ENCODE results near the gene TNFRSF19. TPM values are rescaled to one million over a fixed set of nuclear protein-coding genes. Genes with fewer than 3 reads are reported as not detected.

Gene TNFRSF19
- total and polyA plus RNA-seq, 8 donors = 1.5 to 14.1 (median 3.0) TPM

DNA sequence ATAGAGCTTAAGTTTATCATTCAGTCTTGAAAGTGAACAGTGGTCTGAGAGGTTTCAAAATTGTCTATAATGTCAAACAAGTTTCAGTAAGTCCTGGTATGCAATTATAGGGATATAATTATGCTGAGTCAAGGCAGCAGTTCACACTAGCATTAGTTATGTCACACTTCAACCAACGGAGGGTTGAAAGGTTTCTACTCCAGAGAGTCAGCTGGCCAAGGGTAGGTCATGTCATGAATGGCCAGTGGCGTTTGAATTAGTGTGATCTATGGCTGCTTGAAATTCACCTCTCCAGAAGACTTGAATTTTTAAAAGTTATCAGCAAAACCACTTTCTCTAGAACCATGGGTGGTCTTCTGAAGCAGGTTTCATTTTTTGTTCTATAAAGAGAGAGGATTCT, 108.6 kb downstream of the TNFRSF19 start:
- Histone ChIP-seq H3K9me3 (no peaks in the 10 kb centered on the region), H3K27me3 (no peaks in the 10 kb centered on the region), H3K27ac (peak overlapping the region in 2 of 4 donors; percentile 30 to 67), H3K4me1 (no peaks in the 10 kb centered on the region), H3K4me3 (no peak overlapping the region), H3K36me3 (no peaks in the 10 kb centered on the region)
- intact Hi-C loops (cut with DNase I) = no loop called here
- 25 to 37% methylated on average over 2 of the region's 2 CpGs for WGBS, 2 donors
- DNase-seq (no peak), ATAC-seq (peak in 3 of 4 donors; percentile 39 to 52 (median 51)), FAIRE-seq (no peak)
- TF ChIP-seq, protein P1, sequence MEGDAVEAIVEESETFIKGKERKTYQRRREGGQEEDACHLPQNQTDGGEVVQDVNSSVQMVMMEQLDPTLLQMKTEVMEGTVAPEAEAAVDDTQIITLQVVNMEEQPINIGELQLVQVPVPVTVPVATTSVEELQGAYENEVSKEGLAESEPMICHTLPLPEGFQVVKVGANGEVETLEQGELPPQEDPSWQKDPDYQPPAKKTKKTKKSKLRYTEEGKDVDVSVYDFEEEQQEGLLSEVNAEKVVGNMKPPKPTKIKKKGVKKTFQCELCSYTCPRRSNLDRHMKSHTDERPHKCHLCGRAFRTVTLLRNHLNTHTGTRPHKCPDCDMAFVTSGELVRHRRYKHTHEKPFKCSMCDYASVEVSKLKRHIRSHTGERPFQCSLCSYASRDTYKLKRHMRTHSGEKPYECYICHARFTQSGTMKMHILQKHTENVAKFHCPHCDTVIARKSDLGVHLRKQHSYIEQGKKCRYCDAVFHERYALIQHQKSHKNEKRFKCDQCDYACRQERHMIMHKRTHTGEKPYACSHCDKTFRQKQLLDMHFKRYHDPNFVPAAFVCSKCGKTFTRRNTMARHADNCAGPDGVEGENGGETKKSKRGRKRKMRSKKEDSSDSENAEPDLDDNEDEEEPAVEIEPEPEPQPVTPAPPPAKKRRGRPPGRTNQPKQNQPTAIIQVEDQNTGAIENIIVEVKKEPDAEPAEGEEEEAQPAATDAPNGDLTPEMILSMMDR (IDR thresholded peaks at IDR 0.05) = no peak

DNA sequence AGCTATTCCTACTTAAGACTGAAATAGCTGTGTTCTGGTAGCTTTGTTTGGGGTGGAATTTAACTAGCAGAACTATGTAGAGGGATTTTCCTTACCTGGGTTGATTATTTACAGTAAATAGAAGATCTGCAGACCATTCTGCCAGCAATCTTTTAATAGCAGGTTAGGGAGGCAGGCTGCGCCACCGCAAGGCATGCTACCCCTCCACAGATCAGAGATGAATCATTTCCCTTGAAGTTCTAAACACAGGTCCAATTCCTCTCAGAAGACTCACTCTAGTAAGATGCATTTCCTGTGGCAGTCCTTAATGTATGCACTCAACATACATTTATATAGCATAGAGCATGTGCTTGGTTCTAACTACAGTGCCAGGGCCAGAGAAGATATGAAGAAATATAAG, 109.0 kb downstream of the TNFRSF19 start:
- H3K36me3 ChIP-seq = no peaks in the 10 kb centered on the region
- TF ChIP-seq, protein P1 (IDR thresholded peaks at IDR 0.05) = no peak
- intact Hi-C loops (cut with DNase I) = no loop called here
- peak overlapping the region in 2 of 4 donors; percentile 30 to 67 for H3K27ac ChIP-seq
- H3K9me3 ChIP-seq = no peaks in the 10 kb centered on the region
- H3K4me1 ChIP-seq = no peaks in the 10 kb centered on the region
- no peak for FAIRE-seq
- no peaks in the 10 kb centered on the region for H3K27me3 ChIP-seq
- DNase-seq = no peak
- WGBS, 2 donors = 69 to 74% methylated on average over 2 of the region's 2 CpGs
- H3K4me3 ChIP-seq = no peak overlapping the region
- peak in 3 of 4 donors; percentile 64 to 87 (median 85) for ATAC-seq

DNA sequence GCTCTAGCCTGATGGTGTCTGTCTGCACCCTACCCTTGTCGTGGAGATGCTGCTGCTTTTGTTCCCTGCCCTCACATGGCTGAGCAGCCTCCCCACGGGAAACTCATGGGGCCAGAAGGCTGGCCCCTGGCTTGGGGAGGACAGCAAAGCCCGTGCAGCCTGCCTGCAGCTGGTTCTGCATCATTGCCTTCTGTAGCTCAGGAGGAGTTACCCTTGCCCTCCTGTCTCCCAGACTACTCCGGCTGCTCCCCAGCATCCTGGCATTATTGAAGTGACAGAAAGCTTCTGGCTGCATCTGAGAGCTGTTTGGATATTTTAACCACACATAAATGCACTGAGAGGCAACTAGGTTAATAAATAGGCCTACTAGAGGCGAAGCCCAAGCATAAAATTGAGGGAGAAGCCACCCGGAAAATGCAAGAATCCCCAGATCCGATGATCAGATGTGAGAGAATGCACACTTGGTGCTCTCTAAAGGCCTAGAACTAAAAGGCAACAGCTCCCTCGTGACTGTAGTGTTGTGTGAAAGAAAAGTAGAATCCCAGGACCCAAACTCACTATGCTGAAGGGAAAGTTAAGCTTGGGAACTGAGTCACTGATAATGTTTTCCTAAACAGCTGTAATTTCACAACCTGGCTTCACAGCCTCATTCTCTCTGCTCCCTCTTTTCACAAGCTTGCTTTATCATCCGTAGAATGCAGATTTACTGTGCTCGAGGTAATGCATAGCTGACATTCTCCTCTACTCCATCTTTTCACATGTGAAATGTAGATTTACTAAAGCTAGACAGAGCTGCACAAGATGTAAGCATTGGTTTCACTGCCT, 110.8 kb downstream of the TNFRSF19 start:
- 60 to 75% methylated on average over 10 of the region's 10 CpGs for WGBS, 2 donors
- ATAC-seq = no peak

DNA sequence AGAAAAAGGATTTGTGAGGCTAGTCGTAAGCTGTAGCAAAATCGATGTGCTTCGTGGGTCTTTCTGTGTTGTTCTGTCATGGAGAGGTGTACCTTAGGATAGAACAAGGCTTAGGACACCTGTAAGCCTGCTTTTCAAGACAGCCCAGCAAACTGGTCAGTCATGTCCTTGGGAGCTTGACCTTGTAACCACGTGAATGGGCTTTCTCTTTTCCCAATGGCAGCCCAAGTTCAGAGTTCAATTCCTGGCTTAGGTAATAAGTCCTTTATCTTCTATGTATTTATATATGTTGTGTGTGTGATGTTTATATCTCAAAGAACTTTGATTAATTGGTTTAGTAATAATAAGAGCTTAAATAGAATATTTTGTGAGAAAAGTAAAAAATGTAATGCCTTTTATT, 112.9 kb downstream of the TNFRSF19 start:
- Histone ChIP-seq H3K27me3 (no peaks in the 10 kb centered on the region), H3K4me3 (no peak overlapping the region), H3K27ac (no peak overlapping the region), H3K36me3 (no peaks in the 10 kb centered on the region), H3K4me1 (no peaks in the 10 kb centered on the region), H3K9me3 (no peaks in the 10 kb centered on the region)
- no peak for ATAC-seq
- no peak for DNase-seq
- intact Hi-C loops (cut with DNase I) = no loop called here
- no peak for FAIRE-seq
- TF ChIP-seq, protein P1 (IDR thresholded peaks at IDR 0.05) = no peak
- 61 to 64% methylated on average over 4 of the region's 4 CpGs for WGBS, 2 donors

More for the DNA sequence above, 110.8 kb downstream of the TNFRSF19 start:
- intact Hi-C loops (cut with DNase I) = no loop called here
- H3K36me3 ChIP-seq = no peaks in the 10 kb centered on the region
- no peak for DNase-seq
- FAIRE-seq = no peak
- TF ChIP-seq, protein P1 (IDR thresholded peaks at IDR 0.05) = no peak
- H3K27me3 ChIP-seq = no peaks in the 10 kb centered on the region
- H3K27ac ChIP-seq = no peak overlapping the region
- no peak overlapping the region for H3K4me3 ChIP-seq
- no peaks in the 10 kb centered on the region for H3K4me1 ChIP-seq
- no peaks in the 10 kb centered on the region for H3K9me3 ChIP-seq

DNA sequence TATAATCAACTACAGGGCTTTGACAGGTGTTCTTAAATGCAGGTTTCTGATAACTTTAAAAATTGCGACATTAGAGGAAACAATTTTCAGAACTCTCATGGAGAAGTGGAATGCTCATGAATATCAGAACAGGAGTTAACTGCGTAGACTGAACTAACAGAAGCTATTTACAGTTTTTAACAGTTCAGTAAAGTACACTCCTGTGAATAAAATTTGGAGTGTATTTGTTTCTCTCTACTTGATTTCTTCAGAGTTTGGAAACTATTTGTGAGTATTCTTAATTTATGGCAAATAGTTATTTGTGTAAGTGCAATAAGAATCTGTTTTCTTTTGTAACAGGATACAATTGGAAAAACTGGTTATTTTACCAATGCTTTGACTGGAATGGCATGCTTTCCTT, 114.4 kb downstream of the TNFRSF19 start:
- Histone ChIP-seq H3K9me3 (no peaks in the 10 kb centered on the region), H3K27ac (no peak overlapping the region), H3K4me1 (no peaks in the 10 kb centered on the region), H3K4me3 (no peak overlapping the region), H3K27me3 (no peaks in the 10 kb centered on the region), H3K36me3 (no peaks in the 10 kb centered on the region)
- DNase-seq (no peak), ATAC-seq (no peak), FAIRE-seq (no peak)
- WGBS, 2 donors = 90 to 94% methylated on average over 2 of the region's 2 CpGs
- intact Hi-C loops (cut with DNase I) = no loop called here
- TF ChIP-seq, protein P1 (IDR thresholded peaks at IDR 0.05) = no peak
